Activated CD4-positive, alpha-beta T cell treated with anti-CD3 and anti-CD28 coated beads for 1 hour (primary cell): ENCODE measurements around the gene SAAL1.

Source experiments
- DNase-seq: peaks from one replicate; pipeline ENCODE4 v3.0.0-alpha.2; 2020

SAAL1 gene

DNA sequence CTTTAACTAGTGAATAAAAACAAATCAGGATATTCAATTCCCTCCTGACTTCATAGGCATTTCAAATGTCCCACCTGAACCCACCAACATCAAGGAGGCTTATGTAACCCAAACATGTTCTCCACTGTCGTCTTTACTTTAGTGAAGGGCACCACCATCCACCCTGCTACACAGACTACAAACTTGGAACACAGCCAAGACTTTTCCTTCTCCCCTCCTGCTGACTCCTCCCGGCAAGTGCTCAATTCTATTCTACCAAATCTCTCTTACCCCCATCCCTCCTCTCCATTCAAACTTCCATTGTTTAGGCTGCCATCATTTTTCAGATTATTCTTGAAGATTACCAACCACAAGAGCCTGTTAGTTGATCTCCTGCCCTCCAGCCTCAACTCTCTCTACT, 24.3 kb downstream of the SAAL1 start:
- no peak for DNase-seq

DNA sequence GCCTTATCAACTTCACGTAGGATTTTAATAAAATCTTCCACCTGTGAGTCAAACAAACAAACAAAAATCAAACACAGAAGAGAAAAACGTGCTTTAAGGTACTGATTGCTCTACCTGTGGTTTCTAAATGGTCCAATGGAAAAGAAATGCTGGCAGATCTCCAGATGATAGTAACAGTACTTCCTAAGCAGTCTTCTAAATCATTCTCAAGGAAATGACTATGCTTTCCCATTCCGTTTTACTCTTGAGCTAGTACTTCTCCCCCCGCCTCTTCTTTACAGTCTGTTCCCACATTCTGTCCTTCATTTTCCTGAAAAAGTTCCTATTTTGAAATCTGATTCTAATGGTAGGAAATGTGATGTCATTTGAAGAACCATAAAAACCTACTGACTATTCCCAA, 25.4 kb downstream of the SAAL1 start:
- no peak for DNase-seq

DNA sequence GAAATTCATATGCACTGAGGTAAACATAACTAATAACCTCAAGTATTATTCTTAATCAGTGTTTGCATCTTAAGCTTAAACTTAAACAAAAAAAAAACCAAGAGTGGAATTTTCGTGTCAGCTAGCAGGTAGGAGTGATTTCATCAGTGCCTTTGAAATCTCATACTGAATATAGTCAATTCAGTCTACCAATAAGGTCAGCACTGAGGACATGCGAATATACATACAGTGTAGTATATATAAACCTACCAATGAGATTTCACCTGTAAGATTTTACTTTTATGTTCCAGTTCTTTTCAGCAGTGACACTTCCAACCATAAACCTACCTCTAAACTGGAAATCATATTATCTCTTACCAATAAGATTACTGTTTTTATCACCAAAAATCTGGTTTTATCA, 27.0 kb downstream of the SAAL1 start:
- no peak for DNase-seq

DNA sequence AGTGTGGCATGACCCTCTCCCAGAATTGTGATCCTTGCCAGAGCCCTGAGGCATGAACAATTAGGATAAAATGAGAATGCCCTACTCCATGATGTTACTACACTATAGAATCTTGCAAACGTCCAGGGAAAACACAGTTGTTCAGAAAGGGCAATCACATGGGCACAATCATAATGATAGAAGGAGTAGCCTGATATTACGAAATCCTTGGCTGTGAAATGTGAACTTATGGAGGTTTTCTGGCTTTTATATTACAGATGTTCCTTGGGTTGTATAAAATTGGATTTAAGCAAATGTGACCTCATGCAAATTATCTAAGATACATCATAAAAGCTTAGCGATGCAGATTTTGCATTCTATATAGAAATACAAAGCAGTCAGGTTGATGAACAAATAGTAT, 30.4 kb downstream of the SAAL1 start:
- no peak for DNase-seq

DNA sequence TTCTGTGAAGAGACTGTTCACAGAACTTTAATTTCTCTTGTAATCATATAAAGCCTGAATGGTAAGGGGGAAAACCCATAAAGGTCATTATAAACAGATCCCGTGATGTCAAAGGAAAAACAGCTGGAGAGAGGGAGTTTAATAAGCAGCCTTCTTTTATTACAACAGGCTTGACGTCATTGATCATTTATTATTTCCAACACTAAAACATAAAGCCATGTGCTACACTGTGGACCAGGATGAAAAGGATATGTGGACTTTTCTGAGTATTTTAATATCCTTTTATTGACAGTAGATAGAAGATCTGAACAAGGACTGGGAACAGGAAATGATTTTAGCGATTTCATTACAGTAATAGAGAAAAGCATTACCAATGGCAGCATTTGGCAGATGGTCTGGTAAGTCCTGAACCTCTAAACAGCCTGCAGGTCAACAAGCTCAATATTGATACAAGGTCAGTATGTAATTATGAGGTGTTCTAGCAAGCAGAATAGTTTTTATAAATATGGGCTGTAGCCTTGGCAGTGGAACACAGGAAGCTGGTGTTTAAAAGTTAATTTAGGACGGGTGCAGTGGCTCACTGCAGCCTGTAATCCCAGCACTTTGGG, 34.7 kb downstream of the SAAL1 start:
- DNase-seq: no peak

DNA sequence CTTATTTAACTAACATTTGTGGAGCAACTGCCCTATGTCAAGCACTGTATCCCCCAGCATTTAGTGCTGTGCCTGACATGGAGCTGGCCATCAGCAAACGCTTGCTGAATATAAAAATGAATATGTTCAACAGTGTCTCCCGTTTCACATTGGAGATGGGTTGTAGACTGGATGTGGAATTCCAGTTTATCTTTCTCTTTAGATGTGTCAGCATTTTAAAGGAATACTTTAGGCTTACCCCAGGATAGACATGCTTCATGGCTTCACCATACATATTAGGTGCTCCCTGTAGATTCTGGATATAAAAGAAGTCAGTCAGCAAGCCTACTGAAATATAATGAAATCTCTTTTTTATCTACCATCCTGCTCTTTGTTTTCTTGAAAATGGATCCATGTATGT, 38.5 kb downstream of the SAAL1 start:
- no peak for DNase-seq

DNA sequence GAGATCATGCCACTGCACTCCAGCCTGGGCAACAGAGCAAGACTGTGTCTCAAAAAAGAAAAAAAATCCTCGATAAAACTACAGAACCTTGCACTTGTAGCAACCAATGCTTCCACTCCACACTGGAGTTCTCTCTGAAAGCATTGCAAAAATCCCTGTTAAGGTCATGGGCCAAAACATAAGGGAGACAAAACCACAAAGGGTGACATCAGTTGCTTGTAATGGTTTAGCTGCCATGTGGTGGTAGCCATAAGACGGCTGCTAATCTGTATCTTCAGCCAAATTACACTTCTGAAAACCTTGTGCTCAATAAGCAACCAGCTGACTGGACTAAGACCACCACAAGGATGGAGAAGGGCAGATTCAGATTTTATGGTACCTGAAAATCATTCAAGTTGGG, 39.3 kb downstream of the SAAL1 start:
- no peak for DNase-seq

DNA sequence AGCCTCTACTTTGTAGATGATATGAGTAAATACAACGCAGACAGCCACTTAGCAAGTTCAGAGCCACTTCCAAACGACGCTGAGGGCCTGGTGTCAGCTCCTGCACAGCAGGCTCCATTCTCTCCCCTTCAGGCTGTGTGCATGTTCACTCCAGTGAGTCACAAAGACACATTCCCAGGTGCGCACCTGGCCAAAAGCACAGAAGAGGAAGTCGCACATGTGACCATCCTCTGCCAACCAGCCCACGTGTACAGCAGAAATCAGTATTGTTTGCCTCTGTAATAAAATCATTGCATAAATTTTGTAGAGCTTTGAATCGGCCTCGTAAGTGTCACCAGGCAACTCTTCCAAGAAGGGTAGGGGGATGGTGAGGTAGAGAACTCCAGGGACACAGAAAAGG, 40.3 kb downstream of the SAAL1 start:
- DNase-seq: no peak

DNA sequence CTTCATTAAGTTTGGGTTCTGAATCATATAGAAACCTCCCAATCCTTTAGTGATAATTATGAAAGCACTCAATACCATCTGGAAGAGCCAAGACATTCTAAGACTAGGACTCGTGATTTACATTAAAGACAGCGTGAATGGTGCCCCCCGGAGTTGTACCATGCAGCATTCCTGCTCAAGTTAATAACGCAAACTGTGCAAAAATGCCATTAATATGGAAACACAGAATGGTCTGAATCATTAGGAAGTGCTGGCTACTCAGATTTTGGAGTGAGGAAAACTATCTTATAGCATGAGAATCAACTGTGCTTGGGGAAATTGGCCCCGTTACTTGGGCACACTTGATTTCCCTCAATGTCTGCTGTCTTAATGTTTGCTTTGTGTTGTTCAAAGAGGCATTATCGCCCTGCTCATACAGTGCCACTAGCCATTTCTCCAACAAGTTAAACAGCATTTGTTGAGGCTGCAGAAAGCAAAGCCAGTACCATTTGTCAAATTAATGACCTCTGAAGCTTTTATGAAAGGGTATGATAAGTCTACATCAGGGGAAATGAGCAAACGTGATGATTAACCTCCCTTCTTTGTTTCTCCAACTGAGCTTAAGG, 41.3 kb downstream of the SAAL1 start:
- DNase-seq: no peak

DNA sequence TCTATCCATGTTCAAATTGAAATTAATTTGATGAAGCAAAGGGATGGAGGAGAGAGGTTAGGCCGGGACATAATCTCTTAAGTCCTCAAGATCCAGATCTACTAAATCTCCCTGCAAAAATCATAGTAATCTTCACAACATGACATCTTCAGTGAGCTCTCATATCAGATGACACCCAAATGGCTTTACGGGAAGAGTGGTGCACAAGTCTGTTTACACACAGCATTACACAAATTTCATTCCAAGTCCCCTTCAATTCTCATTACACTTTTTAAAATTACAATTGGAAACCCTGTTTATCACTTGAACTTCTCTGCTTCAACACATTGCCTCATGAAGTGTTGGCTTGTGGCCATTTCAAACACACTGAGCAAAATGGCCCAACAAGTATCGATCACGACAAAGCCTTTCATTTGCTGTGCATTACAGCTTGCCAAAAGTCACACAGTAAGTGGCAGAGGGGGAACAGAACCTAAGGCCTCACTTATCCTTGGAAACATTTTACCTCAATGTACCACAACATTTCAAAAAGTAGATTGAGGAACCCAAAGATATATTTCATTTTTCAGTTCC, 41.9 kb downstream of the SAAL1 start:
- DNase-seq: no peak

DNA sequence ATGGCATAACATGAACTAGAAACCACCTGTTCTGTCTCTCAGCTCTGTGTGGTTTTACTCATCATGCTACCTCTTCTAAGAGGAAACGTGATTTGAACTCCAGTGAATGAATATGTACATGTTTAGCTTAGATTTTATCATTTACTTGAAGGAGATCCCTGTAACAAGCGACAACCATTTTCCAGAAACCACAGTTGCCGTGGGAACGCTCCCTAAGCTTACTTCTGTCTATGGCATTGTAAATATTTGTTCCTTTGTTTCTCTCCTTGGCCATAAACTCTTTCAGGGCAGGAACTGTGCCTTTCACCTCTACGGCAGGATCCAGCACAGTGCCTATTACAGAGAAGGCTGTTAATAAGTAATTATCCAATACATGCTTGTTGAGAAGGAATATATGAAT, 42.8 kb downstream of the SAAL1 start:
- no peak for DNase-seq

DNA sequence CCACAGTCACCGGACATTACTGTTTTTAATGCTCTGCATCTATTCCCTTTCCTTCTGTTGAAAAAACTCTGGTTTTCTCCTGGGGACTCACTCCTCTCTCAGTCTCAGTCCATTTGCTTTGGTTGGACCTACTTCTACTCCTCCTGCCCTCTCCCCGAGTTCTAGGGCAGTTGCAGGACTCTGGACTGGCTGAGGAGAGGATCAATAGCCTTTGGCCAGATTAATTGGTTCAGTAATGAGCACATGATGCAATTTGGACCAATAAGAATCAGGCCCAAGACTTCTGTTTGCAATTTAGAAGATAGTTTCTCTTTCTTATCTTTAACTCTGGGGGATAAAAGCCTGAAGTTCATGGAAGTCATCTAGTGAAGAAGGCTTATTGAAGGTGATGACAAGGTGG, 44.5 kb downstream of the SAAL1 start:
- DNase-seq: no peak

DNA sequence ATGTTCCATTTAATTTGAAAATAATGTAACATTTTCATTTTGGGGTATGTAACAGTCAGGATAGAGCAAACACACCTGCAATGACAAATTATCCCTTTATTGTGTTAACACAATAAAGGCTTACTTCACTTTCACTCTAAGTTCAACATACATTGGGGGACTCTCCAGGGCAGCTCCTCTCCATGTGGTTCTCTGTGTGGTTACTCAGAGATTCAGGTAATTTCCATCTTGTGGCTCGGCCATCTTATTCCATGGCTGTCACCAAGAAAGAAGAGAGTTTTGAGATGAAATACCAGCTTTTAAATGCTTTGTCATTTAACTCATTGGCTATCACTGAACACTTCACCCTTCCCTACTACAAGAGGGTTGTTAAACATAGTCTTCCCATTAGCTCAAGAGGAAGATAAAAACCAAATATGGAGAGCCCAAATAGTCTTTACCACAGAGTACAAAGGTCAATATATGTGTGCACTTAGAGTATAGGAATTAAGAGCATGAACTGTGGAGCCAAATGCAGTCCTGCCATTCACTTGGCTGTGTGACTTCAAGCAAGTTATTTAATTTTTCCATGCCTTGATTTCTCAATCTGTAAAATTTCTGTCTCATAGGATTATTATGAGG, 49.2 kb downstream of the SAAL1 start:
- no peak for DNase-seq

DNA sequence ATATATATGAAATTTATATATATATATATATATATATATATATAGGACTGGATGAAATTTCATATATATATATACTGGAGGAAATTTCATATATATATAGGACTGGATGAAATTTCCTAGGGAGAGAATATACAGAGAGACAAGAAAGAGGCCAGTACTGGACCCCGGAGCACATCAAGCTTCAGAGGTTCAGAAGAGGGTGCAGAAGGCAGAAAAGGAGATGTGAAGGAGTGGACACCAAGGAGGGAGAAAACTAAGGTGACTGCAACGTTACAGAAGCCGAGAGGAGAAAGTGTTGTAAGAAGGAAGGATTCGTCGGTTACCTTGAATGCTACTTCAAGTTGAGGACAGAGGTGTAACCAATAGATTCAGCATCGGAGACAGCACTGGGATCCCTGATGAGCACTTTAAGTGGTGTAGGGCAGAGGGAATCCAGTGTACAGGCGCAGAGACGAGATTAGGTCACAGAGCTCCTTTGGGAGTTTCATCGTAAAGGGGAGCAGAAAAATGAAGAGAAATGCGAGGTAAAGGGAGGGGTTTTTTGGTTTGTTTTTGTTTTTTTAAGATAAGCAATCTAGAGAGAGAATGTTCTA, 51.3 kb downstream of the SAAL1 start:
- DNase-seq: no peak

DNA sequence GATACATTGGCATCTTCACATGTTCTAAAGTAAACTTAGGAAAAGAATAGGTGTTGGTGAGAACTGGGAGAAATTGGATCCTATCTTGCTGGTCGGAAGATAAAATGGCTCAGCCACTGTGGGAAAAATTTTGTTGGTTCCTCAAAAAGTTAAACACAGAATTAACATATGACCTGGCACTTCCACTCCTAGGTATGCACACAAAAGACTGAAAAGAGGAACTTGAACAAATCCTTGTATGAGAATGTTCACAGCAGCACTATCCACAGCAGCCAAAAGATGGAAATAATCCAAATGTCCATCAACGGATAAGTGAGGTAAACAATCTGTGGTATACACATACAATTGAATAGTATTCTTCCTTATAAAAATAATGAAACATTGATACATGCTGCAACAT, 55.0 kb downstream of the SAAL1 start:
- DNase-seq: no peak

DNA sequence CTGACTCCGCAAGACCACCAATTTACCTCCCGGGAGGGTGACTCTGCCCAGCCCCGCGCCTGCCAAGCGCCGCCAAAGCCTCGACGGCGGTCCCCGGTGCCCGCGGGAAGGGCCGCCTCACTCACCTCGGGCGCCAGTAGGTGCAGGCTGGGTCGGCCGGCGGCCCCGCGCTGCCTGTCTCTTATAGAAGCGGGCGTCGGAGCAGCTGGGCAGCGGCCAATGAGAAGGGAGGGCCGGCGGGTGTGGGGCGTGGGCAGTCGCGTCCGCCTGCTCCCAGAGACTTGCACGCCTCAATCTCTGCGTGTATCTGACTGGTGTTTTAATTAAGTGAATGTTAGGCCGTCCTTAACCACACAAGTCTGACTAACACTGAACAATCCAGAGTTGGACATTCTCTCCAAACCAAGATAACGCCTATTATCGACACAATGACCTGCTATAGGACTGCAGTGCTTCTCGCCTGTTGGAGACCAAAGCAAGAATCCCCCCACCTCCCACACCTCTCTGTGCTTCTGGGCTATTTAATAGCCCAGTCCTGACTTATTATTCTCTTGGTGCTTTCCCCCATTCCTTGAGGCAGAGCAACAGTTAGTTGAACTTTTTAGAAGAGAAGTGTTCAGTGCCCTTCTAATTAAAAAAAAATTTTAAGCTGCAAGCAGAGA, 59.6 kb downstream of the SAAL1 start, which contains the start of gene TPH1:
Gene TPH1 (minus strand): TSS at position 154 of the 662 bp plus-strand sequence. CDS start 5,507 bp downstream, outside the sequence.
- DNase-seq: no peak

DNA sequence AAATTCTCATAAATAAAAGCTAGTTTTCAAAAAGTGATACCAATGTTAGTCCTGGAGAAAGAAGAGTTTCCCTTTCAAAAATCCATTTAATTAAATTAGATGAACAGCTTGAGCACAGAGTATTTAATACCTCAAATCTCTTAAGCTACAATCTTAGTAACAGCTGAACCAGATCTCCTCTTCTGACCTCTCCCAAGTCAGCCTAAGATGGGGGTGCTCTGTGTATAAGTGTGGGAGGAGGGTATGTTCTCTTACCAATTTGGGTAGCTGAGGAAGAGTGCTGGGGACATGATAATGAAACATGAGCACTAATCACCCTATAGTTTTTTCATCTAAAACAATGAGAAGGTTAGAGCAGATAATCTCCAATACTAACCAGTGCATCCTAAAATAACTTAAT, 69.4 kb downstream of the SAAL1 start:
- DNase-seq: no peak
